GM19193 (cell line): ENCODE measurements around the gene TRAT1.

Source experiments
- POLR2A ChIP-seq: IDR thresholded peaks from 4 replicates; pipeline ENCODE4 v1.6.1; 2011; ENCODE audit not compliant: insufficient read depth, insufficient read length; ENCODE audit errors: extremely low read depth

TRAT1 gene

GRCh38 chr3:108822123-108822897, at the start of gene TRAT1:
Gene TRAT1, plus strand, starts transcription at chr3:108822786. Its CDS starts 142 bp downstream, at chr3:108822928.
- no peak for TF ChIP-seq POLR2A

GRCh38 chr3:108775649-108776048, 46.9 kb upstream of the TRAT1 start:
- no peak for TF ChIP-seq POLR2A

GRCh38 chr3:108779496-108779895, 43.1 kb upstream of the TRAT1 start:
- no peak for TF ChIP-seq POLR2A

GRCh38 chr3:108780235-108780634, 42.4 kb upstream of the TRAT1 start:
- no peak for TF ChIP-seq POLR2A

GRCh38 chr3:108791473-108791872, 31.1 kb upstream of the TRAT1 start:
- TF ChIP-seq POLR2A = no peak

- no peak for TF ChIP-seq POLR2A
Observed at GRCh38 chr3:108804437-108804836, 18.1 kb upstream of the TRAT1 start.

GRCh38 chr3:108804966-108805365, 17.6 kb upstream of the TRAT1 start:
- TF ChIP-seq POLR2A = no peak

- TF ChIP-seq POLR2A = no peak
Observed at GRCh38 chr3:108806316-108806715, 16.3 kb upstream of the TRAT1 start.

- TF ChIP-seq POLR2A = no peak
Observed at GRCh38 chr3:108818404-108818803, 4.2 kb upstream of the TRAT1 start.

- no peak for TF ChIP-seq POLR2A
Observed at GRCh38 chr3:108820586-108820985, 2.0 kb upstream of the TRAT1 start.

GRCh38 chr3:108823227-108823626, 641 bp downstream of the TRAT1 start:
- no peak for TF ChIP-seq POLR2A

- no peak for TF ChIP-seq POLR2A
Observed at GRCh38 chr3:108826309-108827187, 4.0 kb downstream of the TRAT1 start.

- TF ChIP-seq POLR2A = no peak
Observed at GRCh38 chr3:108830381-108830780, 7.8 kb downstream of the TRAT1 start.

- no peak for TF ChIP-seq POLR2A
Observed at GRCh38 chr3:108830991-108831614, 8.5 kb downstream of the TRAT1 start.

GRCh38 chr3:108833611-108834010, 11.0 kb downstream of the TRAT1 start:
- TF ChIP-seq POLR2A = no peak

- TF ChIP-seq POLR2A = no peak
Observed at GRCh38 chr3:108834551-108834950, 12.0 kb downstream of the TRAT1 start.

- no peak for TF ChIP-seq POLR2A
Observed at GRCh38 chr3:108835101-108835500, 12.5 kb downstream of the TRAT1 start.
